Liver (tissue), 9 donors: ENCODE measurements around the gene DNAJB1. TPM values are rescaled to one million over a fixed set of nuclear protein-coding genes. Genes with fewer than 3 reads are reported as not detected.

Experiments used
- DNase-seq: peaks from one replicate; pipeline ENCODE4 v3.0.0-alpha.2; 2017; ENCODE audit warnings: low spot score
- H3K27ac ChIP-seq, 2 donors: one replicate each; pipeline ENCODE4 v1.7.0; 2013; ENCODE audit warnings: inconsistent platforms in 2 of 2, low read length in 2 of 2, control low read depth in 1 of 2, low read depth in 1 of 2, mild to moderate bottlenecking in 1 of 2
- H3K27me3 ChIP-seq, 4 donors: one replicate each; pipeline versions ENCODE4 v1.6.1 to v1.7.0; 2013; ENCODE audit warnings: low read length in 3 of 4, inconsistent platforms in 1 of 4, mild to moderate bottlenecking in 1 of 4, moderate library complexity in 1 of 4; ENCODE audit not compliant: control insufficient read depth in 4 of 4, insufficient read depth in 4 of 4
- H3K36me3 ChIP-seq, 4 donors: one replicate each; pipeline versions ENCODE4 v1.6.1 to v1.7.0; 2013; ENCODE audit warnings: low read length in 3 of 4, mild to moderate bottlenecking in 3 of 4, low read depth in 1 of 4, moderate library complexity in 1 of 4; ENCODE audit not compliant: control insufficient read depth in 4 of 4, insufficient read depth in 3 of 4
- H3K4me1 ChIP-seq, 4 donors: one replicate each; pipeline versions ENCODE4 v1.6.1 to v1.7.0; 2013; ENCODE audit warnings: low read length in 3 of 4, mild to moderate bottlenecking in 3 of 4, moderate library complexity in 1 of 4; ENCODE audit not compliant: control insufficient read depth in 4 of 4, insufficient read depth in 4 of 4
- H3K4me3 ChIP-seq, 3 donors: one replicate each; pipeline versions ENCODE4 v1.6.1 to v1.7.0; 2013; ENCODE audit warnings: low read length in 3 of 3, control low read depth in 1 of 3, low read depth in 1 of 3, mild to moderate bottlenecking in 1 of 3
- H3K9ac ChIP-seq, 2 donors: one replicate each; pipeline ENCODE4 v1.7.0; 2013; ENCODE audit warnings: low read length in 2 of 2, mild to moderate bottlenecking in 2 of 2, moderate library complexity in 2 of 2, control low read depth in 1 of 2, low read depth in 1 of 2
- H3K9me3 ChIP-seq, 4 donors: one replicate each; pipeline versions ENCODE4 v1.6.1 to v1.7.0; 2013; ENCODE audit warnings: low read length in 3 of 4; ENCODE audit not compliant: control insufficient read depth in 4 of 4
- CTCF ChIP-seq: fragments of 150-350 bp; IDR thresholded peaks from 2 replicates; pipeline ENCODE4 v1.5.1; 2017; ENCODE audit warnings: improper control_type of control experiment, low read depth, low read length; ENCODE audit not compliant: missing input control
- EGR1 ChIP-seq, 2 donors: IDR thresholded peaks; 2 replicates each; pipeline ENCODE4 v1.6.1; 2016 to 2018; ENCODE audit warnings: antibody characterized with exemption in 2 of 2, low read depth in 2 of 2
- FOXA1 ChIP-seq: IDR thresholded peaks from 2 replicates; pipeline ENCODE4 v1.6.1; 2016; ENCODE audit warnings: antibody characterized with exemption
- FOXA2 ChIP-seq: IDR thresholded peaks from 2 replicates; pipeline ENCODE4 v1.6.1; 2016; ENCODE audit warnings: antibody characterized with exemption
- GABPA ChIP-seq, 2 donors: IDR thresholded peaks in 1 of 2; conservative IDR thresholded peaks in 1 of 2; 2 replicates each; pipeline ENCODE4 v1.6.1; 2016; ENCODE audit warnings: antibody characterized with exemption in 2 of 2, mild to moderate bottlenecking in 1 of 2, moderate library complexity in 1 of 2
- HNF4A ChIP-seq, 2 donors: conservative IDR thresholded peaks; 2 replicates each; pipeline ENCODE4 v1.6.1; 2016; ENCODE audit warnings: antibody characterized with exemption in 2 of 2, mild to moderate bottlenecking in 2 of 2
- HNF4G ChIP-seq: IDR thresholded peaks from 2 replicates; pipeline ENCODE4 v1.6.1; 2016; ENCODE audit warnings: antibody characterized with exemption
- MAX ChIP-seq: IDR thresholded peaks from 2 replicates; pipeline ENCODE4 v1.6.1; 2016; ENCODE audit warnings: antibody characterized with exemption
- NR2F2 ChIP-seq: IDR thresholded peaks from 2 replicates; pipeline ENCODE4 v1.6.1; 2016; ENCODE audit warnings: antibody characterized with exemption
- RAD21 ChIP-seq, 2 donors: IDR thresholded peaks; 2 replicates each; pipeline ENCODE4 v1.6.1; 2016; ENCODE audit warnings: antibody characterized with exemption in 2 of 2, mild to moderate bottlenecking in 2 of 2
- SP1 ChIP-seq: IDR thresholded peaks from 2 replicates; pipeline ENCODE4 v1.6.1; 2018; ENCODE audit warnings: antibody characterized with exemption, mild to moderate bottlenecking
- TAF1 ChIP-seq: conservative IDR thresholded peaks from 2 replicates; pipeline ENCODE4 v1.6.1; 2016; ENCODE audit warnings: antibody characterized with exemption, mild to moderate bottlenecking
- YY1 ChIP-seq: IDR thresholded peaks from 2 replicates; pipeline ENCODE4 v1.6.1; 2016; ENCODE audit warnings: antibody characterized with exemption, mild to moderate bottlenecking
- ZBTB33 ChIP-seq: IDR thresholded peaks from 2 replicates; pipeline ENCODE4 v1.6.1; 2016; ENCODE audit warnings: antibody characterized with exemption
- WGBS: extraction: QIAGEN DNeasy Blood & Tissue Kit; methylation state at CpG from one replicate; pipeline ENCODE4 v1.1.7; 2013; 5-methylcytosine and 5-hydroxymethylcytosine counted together
- polyA plus RNA-seq, 2 donors: library from polyadenylated mRNA; stranded (reverse) in 1 of 2; unstranded in 1 of 2; fragments of 200-250 nt in 1 of 2; fragments of >200 nt in 1 of 2; fragmentation: Nextera tagmentation in 1 of 2; extraction: Ambion mirVana in 1 of 2; gene quantifications; one replicate each; pipeline versions ENCODE4 v1.2.1 to v1.2.3, GENCODE V29; 2013 to 2015
- total RNA-seq, 2 donors: library from RNA; depleted of rRNA; stranded (reverse); fragments of >200 nt; gene quantifications; one replicate each; pipeline ENCODE4 v1.2.3, GENCODE V29; 2014
- TF ChIP-seq, protein P1 (sequence below): IDR thresholded peaks from 2 replicates; pipeline ENCODE4 v1.6.1; 2016; ENCODE audit warnings: antibody characterized with exemption, mild to moderate bottlenecking
- TF ChIP-seq, protein P2 (sequence below): IDR thresholded peaks from 2 replicates; pipeline ENCODE4 v1.6.1; 2016; ENCODE audit warnings: antibody characterized with exemption
- donor health status: healthy.
- donor health status: healthy.
- donor health status: healthy.
- donor health status: healthy.
- donor health status: healthy.

DNAJB1 gene
- total and polyA plus RNA-seq, 4 donors = 29.4 to 43.0 (median 34.5) TPM

DNA sequence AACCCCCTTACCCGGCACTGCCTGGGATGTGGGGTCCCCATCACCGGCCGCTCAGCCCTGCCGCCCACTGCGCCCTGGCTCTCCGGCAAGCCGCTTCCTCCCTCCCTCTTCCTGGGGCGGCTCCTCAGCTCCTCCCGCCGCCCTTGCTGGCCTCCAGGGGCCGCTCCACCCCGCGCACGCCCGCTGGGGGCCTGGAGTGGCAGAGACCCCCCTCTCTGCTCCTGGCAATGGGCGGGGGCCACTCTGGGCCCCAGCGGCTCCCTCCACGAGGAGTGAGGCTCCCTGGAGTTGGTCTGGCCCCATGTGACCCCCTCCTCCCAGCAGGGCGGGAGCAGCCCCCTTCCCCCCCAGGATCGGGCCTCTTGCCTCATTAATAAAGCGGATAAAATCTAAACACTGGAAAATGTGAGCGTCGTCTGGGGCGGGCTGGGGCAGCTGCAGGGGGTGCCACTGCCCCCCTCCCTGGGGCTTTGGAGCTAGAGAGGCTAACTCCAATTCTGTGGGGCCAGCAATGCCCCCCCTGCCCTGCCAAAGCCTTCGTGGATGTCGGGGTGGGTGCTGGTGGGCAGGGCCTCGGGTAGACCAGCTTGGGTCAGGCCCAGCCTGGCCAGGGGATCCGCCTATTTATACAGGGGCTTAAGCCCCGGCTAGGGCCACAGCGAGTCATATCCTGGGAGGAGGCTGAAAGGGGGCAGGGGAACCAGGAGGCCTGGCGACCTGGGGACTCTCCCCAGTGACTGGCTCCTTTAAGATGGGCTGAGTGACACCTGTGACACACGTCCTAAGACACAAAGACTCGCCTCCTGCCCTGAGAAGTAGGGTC lies 42.7 kb downstream of the DNAJB1 start, which contains the start of gene PTGER1:
Gene PTGER1, minus strand, starts transcription at position 104 of the 823 bp plus-strand sequence. CDS start 1,034 bp downstream, outside the sequence.
- H3K9me3 ChIP-seq = no peaks in the 10 kb centered on the region
- H3K27me3 ChIP-seq = peaks cover 0 to 3% (median 0%) of the 10 kb centered on the region in 4 donors
- peaks cover 2 to 11% (median 7%) of the 10 kb centered on the region in 4 donors for H3K36me3 ChIP-seq
- WGBS = 17% methylated on average over 33 of the region's 33 CpGs
- no peak within 1 kb of the TSS for H3K27ac ChIP-seq
- TF ChIP-seq TAF1 (no peak), HNF4A (conservative IDR thresholded peaks at IDR 0.05) (no peak), NR2F2 (no peak), FOXA2 (no peak), RAD21 (IDR thresholded peaks at IDR 0.05) (no peak), HNF4G (no peak), SP1 (no peak), MAX (no peak), ZBTB33 (no peak), YY1 (no peak), CTCF (no peak), EGR1 (IDR thresholded peaks at IDR 0.05; ENCODE audit: low read depth in 2 of 2) (no peak), FOXA1 (no peak), GABPA (IDR thresholded peaks at IDR 0.05 in 1 of 2, conservative IDR thresholded peaks at IDR 0.05 in 1 of 2) (no peak)
- TF ChIP-seq, protein P1, sequence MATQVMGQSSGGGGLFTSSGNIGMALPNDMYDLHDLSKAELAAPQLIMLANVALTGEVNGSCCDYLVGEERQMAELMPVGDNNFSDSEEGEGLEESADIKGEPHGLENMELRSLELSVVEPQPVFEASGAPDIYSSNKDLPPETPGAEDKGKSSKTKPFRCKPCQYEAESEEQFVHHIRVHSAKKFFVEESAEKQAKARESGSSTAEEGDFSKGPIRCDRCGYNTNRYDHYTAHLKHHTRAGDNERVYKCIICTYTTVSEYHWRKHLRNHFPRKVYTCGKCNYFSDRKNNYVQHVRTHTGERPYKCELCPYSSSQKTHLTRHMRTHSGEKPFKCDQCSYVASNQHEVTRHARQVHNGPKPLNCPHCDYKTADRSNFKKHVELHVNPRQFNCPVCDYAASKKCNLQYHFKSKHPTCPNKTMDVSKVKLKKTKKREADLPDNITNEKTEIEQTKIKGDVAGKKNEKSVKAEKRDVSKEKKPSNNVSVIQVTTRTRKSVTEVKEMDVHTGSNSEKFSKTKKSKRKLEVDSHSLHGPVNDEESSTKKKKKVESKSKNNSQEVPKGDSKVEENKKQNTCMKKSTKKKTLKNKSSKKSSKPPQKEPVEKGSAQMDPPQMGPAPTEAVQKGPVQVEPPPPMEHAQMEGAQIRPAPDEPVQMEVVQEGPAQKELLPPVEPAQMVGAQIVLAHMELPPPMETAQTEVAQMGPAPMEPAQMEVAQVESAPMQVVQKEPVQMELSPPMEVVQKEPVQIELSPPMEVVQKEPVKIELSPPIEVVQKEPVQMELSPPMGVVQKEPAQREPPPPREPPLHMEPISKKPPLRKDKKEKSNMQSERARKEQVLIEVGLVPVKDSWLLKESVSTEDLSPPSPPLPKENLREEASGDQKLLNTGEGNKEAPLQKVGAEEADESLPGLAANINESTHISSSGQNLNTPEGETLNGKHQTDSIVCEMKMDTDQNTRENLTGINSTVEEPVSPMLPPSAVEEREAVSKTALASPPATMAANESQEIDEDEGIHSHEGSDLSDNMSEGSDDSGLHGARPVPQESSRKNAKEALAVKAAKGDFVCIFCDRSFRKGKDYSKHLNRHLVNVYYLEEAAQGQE = no peak
- TF ChIP-seq, protein P2, sequence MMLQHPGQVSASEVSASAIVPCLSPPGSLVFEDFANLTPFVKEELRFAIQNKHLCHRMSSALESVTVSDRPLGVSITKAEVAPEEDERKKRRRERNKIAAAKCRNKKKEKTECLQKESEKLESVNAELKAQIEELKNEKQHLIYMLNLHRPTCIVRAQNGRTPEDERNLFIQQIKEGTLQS = no peak
- DNase-seq = no peak
- peaks cover 5 to 27% (median 18%) of the 10 kb centered on the region in 4 donors for H3K4me1 ChIP-seq
- peak within 1 kb of the TSS in 1 of 3 donors; percentile 2 for H3K4me3 ChIP-seq
- H3K9ac ChIP-seq = no peak within 1 kb of the TSS
